ENCODE results near the gene DENND2A.

DNA sequence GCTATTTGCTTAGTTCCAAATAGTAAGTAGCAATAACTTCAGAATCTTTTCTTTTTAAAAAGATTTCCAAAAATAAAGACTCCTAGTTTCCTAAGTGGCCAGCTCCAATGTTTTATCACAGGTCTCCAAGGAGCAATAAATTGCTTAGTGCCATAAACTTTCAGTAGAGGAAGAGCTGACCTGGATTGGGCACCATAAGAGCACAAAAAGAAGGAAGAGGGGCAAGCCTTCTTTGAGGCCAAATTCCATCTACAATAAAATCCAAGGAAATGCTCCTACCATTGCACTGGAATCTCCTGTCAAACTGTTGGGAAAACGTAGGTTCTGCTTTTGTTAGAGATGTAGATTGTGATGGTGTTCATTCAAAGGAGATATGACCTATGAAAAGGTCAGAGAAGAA, 64.0 kb downstream of the DENND2A start:
- no peak for TF ChIP-seq POLR2A (IDR thresholded peaks at IDR 0.05)
- TF ChIP-seq, protein P1, sequence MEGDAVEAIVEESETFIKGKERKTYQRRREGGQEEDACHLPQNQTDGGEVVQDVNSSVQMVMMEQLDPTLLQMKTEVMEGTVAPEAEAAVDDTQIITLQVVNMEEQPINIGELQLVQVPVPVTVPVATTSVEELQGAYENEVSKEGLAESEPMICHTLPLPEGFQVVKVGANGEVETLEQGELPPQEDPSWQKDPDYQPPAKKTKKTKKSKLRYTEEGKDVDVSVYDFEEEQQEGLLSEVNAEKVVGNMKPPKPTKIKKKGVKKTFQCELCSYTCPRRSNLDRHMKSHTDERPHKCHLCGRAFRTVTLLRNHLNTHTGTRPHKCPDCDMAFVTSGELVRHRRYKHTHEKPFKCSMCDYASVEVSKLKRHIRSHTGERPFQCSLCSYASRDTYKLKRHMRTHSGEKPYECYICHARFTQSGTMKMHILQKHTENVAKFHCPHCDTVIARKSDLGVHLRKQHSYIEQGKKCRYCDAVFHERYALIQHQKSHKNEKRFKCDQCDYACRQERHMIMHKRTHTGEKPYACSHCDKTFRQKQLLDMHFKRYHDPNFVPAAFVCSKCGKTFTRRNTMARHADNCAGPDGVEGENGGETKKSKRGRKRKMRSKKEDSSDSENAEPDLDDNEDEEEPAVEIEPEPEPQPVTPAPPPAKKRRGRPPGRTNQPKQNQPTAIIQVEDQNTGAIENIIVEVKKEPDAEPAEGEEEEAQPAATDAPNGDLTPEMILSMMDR (IDR thresholded peaks at IDR 0.05), result no peak
